IMR-90 (cell line): Measurements from ENCODE around the gene ZNF653. TPM values are rescaled to one million over a fixed set of nuclear protein-coding genes. Genes with fewer than 3 reads are reported as not detected.

ENCODE experiments used
- ATAC-seq: fragments of 200-7000 bp; cut with Tn5 transposase; 2 replicates; pipeline ENCODE4 v1.9.1; 2020; ENCODE audit warnings: low read depth, mild to moderate bottlenecking, moderate library complexity
- BruUV-seq: library from RNA; stranded (reverse); fragments of 400-500 nt; replicated peaks from 2 replicates; lab custom pipeline; 2021; lab: Mats Ljungman, UMichigan
- CTCF ChIA-PET: fragments of 300-600 bp; formaldehyde crosslinking; extraction: SDS; loops from one replicate; lab custom pipeline; 2021; ENCODE audit warnings: antibody characterized with exemption; lab: Yijun Ruan, JAX
- POLR2A ChIA-PET: fragments of 300-600 bp; sonication (Branson Sonifier 250); formaldehyde crosslinking; loops from one replicate; lab custom pipeline; 2022; ENCODE audit warnings: antibody characterized with exemption; ENCODE audit not compliant: unreplicated experiment; lab: Charles Lee
- DNase-seq: peaks from one replicate; pipeline ENCODE4 v3.0.0; 2013
- H2AFZ ChIP-seq: replicated peaks from 2 replicates; pipeline ENCODE3; 2013; ENCODE audit warnings: low read length, mild to moderate bottlenecking; ENCODE audit not compliant: poor library complexity
- H2AK5ac ChIP-seq: 2 replicates; pipeline ENCODE4 v1.6.1; 2013; ENCODE audit warnings: low read depth, low read length, inconsistent platforms
- H2AK9ac ChIP-seq: replicated peaks from 2 replicates; pipeline ENCODE3; 2013; ENCODE audit warnings: mild to moderate bottlenecking, low read depth, low read length, moderate library complexity; ENCODE audit not compliant: poor library complexity
- H2BK120ac ChIP-seq: 2 replicates; pipeline ENCODE4 v1.6.1; 2013; ENCODE audit warnings: low read depth, low read length, inconsistent platforms
- H2BK15ac ChIP-seq: 3 replicates; pipeline ENCODE4 v1.6.1; 2013; ENCODE audit warnings: low read depth, low read length, inconsistent platforms
- H2BK20ac ChIP-seq: 2 replicates; pipeline ENCODE4 v1.6.1; 2013; ENCODE audit warnings: low read depth, mild to moderate bottlenecking, inconsistent platforms, low read length, moderate library complexity
- H2BK5ac ChIP-seq: 2 replicates; pipeline ENCODE4 v1.6.1; 2013; ENCODE audit warnings: mild to moderate bottlenecking, low read depth, low read length, inconsistent platforms; ENCODE audit not compliant: poor library complexity, severe bottlenecking
- H3K14ac ChIP-seq: replicated peaks from 2 replicates; pipeline ENCODE4 v1.6.1; 2013; ENCODE audit warnings: low read depth, low read length, inconsistent platforms
- H3K18ac ChIP-seq: 2 replicates; pipeline ENCODE4 v1.6.1; 2013; ENCODE audit warnings: low read depth, low read length, control low read depth
- H3K23ac ChIP-seq: 2 replicates; pipeline ENCODE4 v1.6.1; 2013; ENCODE audit warnings: low read depth, low read length, inconsistent platforms
- H3K27ac ChIP-seq: 2 replicates; pipeline ENCODE4 v1.5.1; 2013; ENCODE audit warnings: mild to moderate bottlenecking, control low read depth, low read length; ENCODE audit not compliant: insufficient read depth
- H3K27me3 ChIP-seq: 2 replicates; pipeline ENCODE4 v1.6.1; 2013; ENCODE audit warnings: low read length; ENCODE audit not compliant: control insufficient read depth, insufficient read depth
- H3K36me3 ChIP-seq: 2 replicates; pipeline ENCODE4 v1.6.1; 2013; ENCODE audit warnings: low read length, mixed read lengths; ENCODE audit not compliant: control insufficient read depth, insufficient read depth
- H3K4ac ChIP-seq: 2 replicates; pipeline ENCODE4 v1.6.1; 2013; ENCODE audit warnings: low read depth, low read length, inconsistent platforms
- H3K4me1 ChIP-seq: 2 replicates; pipeline ENCODE4 v1.6.1; 2013; ENCODE audit warnings: low read length, mixed read lengths; ENCODE audit not compliant: control insufficient read depth, insufficient read depth
- H3K4me2 ChIP-seq: 2 replicates; pipeline ENCODE4 v1.6.1; 2013; ENCODE audit warnings: low read depth, mild to moderate bottlenecking, control low read depth, low read length, moderate library complexity
- H3K4me3 ChIP-seq: 2 replicates; pipeline ENCODE4 v1.5.1; 2013; ENCODE audit warnings: low read depth, mild to moderate bottlenecking, control low read depth, low read length, moderate library complexity; ENCODE audit not compliant: insufficient read depth
- H3K56ac ChIP-seq: 2 replicates; pipeline ENCODE4 v1.6.1; 2013; ENCODE audit warnings: low read length, inconsistent platforms; ENCODE audit not compliant: insufficient read depth; ENCODE audit errors: extremely low read depth
- H3K79me1 ChIP-seq, 2 experiments: 2 replicates each; pipeline ENCODE4 v1.6.1; 2013; ENCODE audit warnings: low read length in 2 of 2, inconsistent platforms in 1 of 2, low read depth in 1 of 2
- H3K9ac ChIP-seq: 2 replicates; pipeline ENCODE4 v1.6.1; 2013; ENCODE audit warnings: low read depth, low read length, control low read depth
- H3K9me1 ChIP-seq: 2 replicates; pipeline ENCODE4 v1.6.1; 2013; ENCODE audit warnings: low read length, inconsistent platforms; ENCODE audit not compliant: insufficient read depth
- H3K9me3 ChIP-seq: 2 replicates; pipeline ENCODE4 v1.6.1; 2013; ENCODE audit warnings: low read length; ENCODE audit not compliant: control insufficient read depth, insufficient read depth
- H4K20me1 ChIP-seq: 2 replicates; pipeline ENCODE4 v1.6.1; 2013; ENCODE audit warnings: low read length, inconsistent platforms; ENCODE audit not compliant: insufficient read depth
- H4K5ac ChIP-seq: 2 replicates; pipeline ENCODE4 v1.6.1; 2013; ENCODE audit warnings: mild to moderate bottlenecking, low read depth, low read length, control low read depth
- H4K8ac ChIP-seq, 2 experiments: 2 replicates each; pipeline ENCODE4 v1.6.1; 2013; ENCODE audit warnings: low read depth in 2 of 2, low read length in 2 of 2, control low read depth in 1 of 2, inconsistent platforms in 1 of 2
- H4K91ac ChIP-seq: 2 replicates; pipeline ENCODE4 v1.6.1; 2013; ENCODE audit warnings: low read depth, low read length, inconsistent platforms; ENCODE audit not compliant: insufficient read depth
- POLR2A ChIP-seq: IDR thresholded peaks from 2 replicates; pipeline ENCODE4 v1.6.1; 2012; ENCODE audit warnings: mild to moderate bottlenecking, low read depth, low read length
- SMC3 ChIP-seq: fragments of 150-350 bp; IDR thresholded peaks from 2 replicates; pipeline ENCODE4 v1.6.1; 2016; ENCODE audit warnings: low read depth, mild to moderate bottlenecking, antibody characterized with exemption, low read length, moderate library complexity
- WGBS, 2 experiments: methylation state at CpG; one replicate each; pipeline versions ENCODE4 v1.1.5 to v1.1.7; 2013; ENCODE audit warnings: missing lambda C conversion rate in 2 of 2; ENCODE audit not compliant: insufficient read length in 1 of 2; ENCODE audit errors: extremely low coverage in 2 of 2; 5-methylcytosine and 5-hydroxymethylcytosine counted together
- dilution Hi-C: fragments of 300-500 bp; cut with HindIII; formaldehyde crosslinking; loops from one replicate; pipeline ENCODE4 v1.14.3; 2018; ENCODE audit warnings: low sequenced_read_pairs; ENCODE audit not compliant: unreplicated experiment
- in situ Hi-C: fragments of 300-500 bp; cut with MboI; formaldehyde crosslinking; loops from 3 replicates; pipeline ENCODE4 v1.14.3; 2019; ENCODE audit warnings: low sequenced_read_pairs, inconsistent platforms, mixed read lengths
- intact Hi-C: fragments of 100-400 bp; cut with micrococcal nuclease; formaldehyde crosslinking; loops from 2 replicates; pipeline ENCODE4 v1.10.0; 2022
- polyA plus RNA-seq, 3 experiments: library from polyadenylated mRNA; depleted of rRNA; stranded (reverse); fragments of >200 nt; gene quantifications; 2 replicates each; pipeline ENCODE4 v1.2.3, GENCODE V29; 2012; ENCODE audit warnings: low replicate concordance in 1 of 3
- total RNA-seq: library from RNA; depleted of rRNA; stranded (reverse); fragments of >200 nt; gene quantifications from 2 replicates; pipeline ENCODE4 v1.2.3, GENCODE V29; 2012
- TF ChIP-seq, protein P1 (sequence below): conservative IDR thresholded peaks from 2 replicates; pipeline ENCODE4 v1.5.1; 2012; ENCODE audit warnings: mild to moderate bottlenecking, low read depth, low read length, improper control_type of control experiment

Gene ZNF653
- total and polyA plus RNA-seq, 2 of the 4 experiments (the other 2 are of a cell fraction), result 3.9 to 9.0 TPM

GRCh38 chr19:11506101-11506555 is 489 bp upstream of the ZNF653 start:
- Histone ChIP-seq H3K9me3 (no peaks in the 10 kb centered on the region), H3K23ac (no peak overlapping the region), H2AK9ac (peak overlapping the region; percentile 99), H2AK5ac (peak overlapping the region; percentile 91), H4K20me1 (no peaks in the 10 kb centered on the region), H2BK5ac (peak overlapping the region; percentile 31), H3K56ac (no peak overlapping the region), H3K36me3 (peaks cover 1% of the 10 kb centered on the region), H3K79me1 (peaks cover 14 to 30% of the 10 kb centered on the region in 2 experiments; a peak in 3 of 4 replicates), H2BK15ac (no peak overlapping the region), H3K4me1 (peaks cover 6% of the 10 kb centered on the region), H2AFZ (peak overlapping the region; percentile 90), H3K14ac (peak overlapping the region; percentile 91), H4K91ac (peak overlapping the region; percentile 82), H2BK120ac (no peak overlapping the region), H3K4me2 (peak overlapping the region; percentile 95), H4K5ac (peak overlapping the region; percentile 90), H3K9ac (peak overlapping the region; percentile 66), H3K4me3 (peak overlapping the region; percentile 60), H4K8ac (peak overlapping the region; percentile 78 to 94), H3K27me3 (no peaks in the 10 kb centered on the region), H2BK20ac (no peak overlapping the region), H3K18ac (no peak overlapping the region), H3K9me1 (peaks cover 4% of the 10 kb centered on the region), H3K4ac (peak overlapping the region; percentile 76), H3K27ac (peak overlapping the region; percentile 69; the same call in 1 of the 2 replicates)
- ATAC-seq (peak; percentile 15), DNase-seq (no peak)
- POLR2A ChIA-PET, result no interaction called here
- in situ Hi-C loops (no loop called here), intact Hi-C loops (no loop called here), dilution Hi-C loops (no loop called here)
- CTCF ChIA-PET, result no interaction called here
- WGBS, 2 experiments, result 33% methylated on average over 9 of the region's 20 CpGs; no CpG with 5 or more reads in 1 of the 2 experiments
- no TSS peak for BruUV-seq
- no peak for TF ChIP-seq POLR2A
- TF ChIP-seq, protein P1, sequence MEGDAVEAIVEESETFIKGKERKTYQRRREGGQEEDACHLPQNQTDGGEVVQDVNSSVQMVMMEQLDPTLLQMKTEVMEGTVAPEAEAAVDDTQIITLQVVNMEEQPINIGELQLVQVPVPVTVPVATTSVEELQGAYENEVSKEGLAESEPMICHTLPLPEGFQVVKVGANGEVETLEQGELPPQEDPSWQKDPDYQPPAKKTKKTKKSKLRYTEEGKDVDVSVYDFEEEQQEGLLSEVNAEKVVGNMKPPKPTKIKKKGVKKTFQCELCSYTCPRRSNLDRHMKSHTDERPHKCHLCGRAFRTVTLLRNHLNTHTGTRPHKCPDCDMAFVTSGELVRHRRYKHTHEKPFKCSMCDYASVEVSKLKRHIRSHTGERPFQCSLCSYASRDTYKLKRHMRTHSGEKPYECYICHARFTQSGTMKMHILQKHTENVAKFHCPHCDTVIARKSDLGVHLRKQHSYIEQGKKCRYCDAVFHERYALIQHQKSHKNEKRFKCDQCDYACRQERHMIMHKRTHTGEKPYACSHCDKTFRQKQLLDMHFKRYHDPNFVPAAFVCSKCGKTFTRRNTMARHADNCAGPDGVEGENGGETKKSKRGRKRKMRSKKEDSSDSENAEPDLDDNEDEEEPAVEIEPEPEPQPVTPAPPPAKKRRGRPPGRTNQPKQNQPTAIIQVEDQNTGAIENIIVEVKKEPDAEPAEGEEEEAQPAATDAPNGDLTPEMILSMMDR, result no peak
- TF ChIP-seq SMC3, result no peak
